ENCODE measurements around the gene ZBP1.

- TF ChIP-seq CEBPB (IDR thresholded peaks at IDR 0.05) (no peak), EGR1 (IDR thresholded peaks at IDR 0.05) (no peak), REST (IDR thresholded peaks at IDR 0.05; ENCODE audit: low read depth) (no peak), YY1 (IDR thresholded peaks at IDR 0.05; ENCODE audit: low read depth) (no peak), MAX (IDR thresholded peaks at IDR 0.05) (no peak), RAD21 (IDR thresholded peaks at IDR 0.05; ENCODE audit: low read depth) (no peak), CREB1 (IDR thresholded peaks at IDR 0.05; ENCODE audit: low read depth) (no peak), EP300 (IDR thresholded peaks at IDR 0.05; ENCODE audit: borderline replicate concordance) (no peak), TAF1 (IDR thresholded peaks at IDR 0.05; ENCODE audit: low read depth) (no peak)
Measured at GRCh38 chr20:57591289-57592229, 28.7 kb downstream of the ZBP1 start.
